Stimulated activated naive B cell treated with anti-CD40 and anti-IgM and Interleukin-4, amounts not matched to agents 10 μg/mL and 1 μg/mL and 100 μg/mL, for 72 hours (primary cell): Measurements from ENCODE around the gene ABCC5.
A peak's percentile ranks its signal among the peaks of the same experiment; 100 is the strongest.

Experiments
- ATAC-seq, 2 donors: fragments of 150-1000 bp; cut with Tn5 transposase; replicated peaks; 2 replicates each; pipeline ENCODE4 v1.10.0; 2021; ENCODE audit warnings: moderate library complexity in 1 of 2
- DNase-seq: peaks from one replicate; pipeline ENCODE4 v3.0.0; 2021
- H3K27ac Mint-ChIP-seq: one replicate; pipeline ENCODE4 v1.8.0; 2022; ENCODE audit warnings: mild to moderate bottlenecking, mixed read lengths
- H3K27me3 Mint-ChIP-seq, 2 donors: one replicate each; pipeline ENCODE4 v1.8.0; 2022; ENCODE audit warnings: mixed read lengths in 2 of 2
- H3K36me3 Mint-ChIP-seq, 2 donors: one replicate each; pipeline ENCODE4 v1.8.0; 2022; ENCODE audit warnings: mixed read lengths in 2 of 2, mild to moderate bottlenecking in 1 of 2
- H3K4me1 Mint-ChIP-seq, 2 donors: one replicate each; pipeline ENCODE4 v1.8.0; 2022; ENCODE audit warnings: mixed read lengths in 2 of 2, mild to moderate bottlenecking in 1 of 2
- H3K4me3 Mint-ChIP-seq, 2 donors: one replicate each; pipeline ENCODE4 v1.8.0; 2022; ENCODE audit warnings: mild to moderate bottlenecking in 2 of 2, mixed read lengths in 2 of 2, moderate library complexity in 1 of 2
- H3K9me3 Mint-ChIP-seq, 2 donors: one replicate each; pipeline ENCODE4 v1.8.0; 2022; ENCODE audit warnings: mixed read lengths in 2 of 2, mild to moderate bottlenecking in 1 of 2

Gene ABCC5

DNA sequence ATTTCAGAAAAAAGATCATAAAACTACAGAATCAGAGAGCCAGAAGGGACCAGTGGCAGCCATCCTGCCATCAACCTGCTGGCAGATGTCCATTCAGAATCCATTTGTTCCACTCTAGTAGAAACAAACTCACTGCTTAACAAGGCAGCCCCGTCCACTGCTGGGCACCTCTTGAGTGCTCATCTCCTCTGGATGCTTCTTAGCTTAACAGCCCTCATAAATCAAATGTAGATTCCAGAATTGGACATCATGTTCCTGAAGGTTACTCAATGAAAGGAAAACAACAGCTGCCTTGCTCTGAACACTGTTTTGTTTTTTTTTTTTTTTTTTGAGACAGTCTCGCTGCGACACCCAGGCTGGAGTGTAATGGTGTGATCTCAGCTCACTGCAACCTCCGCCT is 37.3 kb downstream of the ABCC5 start:
- no peak overlapping the region for H3K27ac Mint-ChIP-seq
- H3K4me3 Mint-ChIP-seq: no peak overlapping the region
- no peaks in the 10 kb centered on the region for H3K9me3 Mint-ChIP-seq
- DNase-seq: no peak
- H3K27me3 Mint-ChIP-seq: no peaks in the 10 kb centered on the region
- H3K36me3 Mint-ChIP-seq: peaks cover 22 to 49% of the 10 kb centered on the region in 2 donors
- H3K4me1 Mint-ChIP-seq: peaks cover 0 to 3% of the 10 kb centered on the region in 2 donors
- ATAC-seq: no peak

DNA sequence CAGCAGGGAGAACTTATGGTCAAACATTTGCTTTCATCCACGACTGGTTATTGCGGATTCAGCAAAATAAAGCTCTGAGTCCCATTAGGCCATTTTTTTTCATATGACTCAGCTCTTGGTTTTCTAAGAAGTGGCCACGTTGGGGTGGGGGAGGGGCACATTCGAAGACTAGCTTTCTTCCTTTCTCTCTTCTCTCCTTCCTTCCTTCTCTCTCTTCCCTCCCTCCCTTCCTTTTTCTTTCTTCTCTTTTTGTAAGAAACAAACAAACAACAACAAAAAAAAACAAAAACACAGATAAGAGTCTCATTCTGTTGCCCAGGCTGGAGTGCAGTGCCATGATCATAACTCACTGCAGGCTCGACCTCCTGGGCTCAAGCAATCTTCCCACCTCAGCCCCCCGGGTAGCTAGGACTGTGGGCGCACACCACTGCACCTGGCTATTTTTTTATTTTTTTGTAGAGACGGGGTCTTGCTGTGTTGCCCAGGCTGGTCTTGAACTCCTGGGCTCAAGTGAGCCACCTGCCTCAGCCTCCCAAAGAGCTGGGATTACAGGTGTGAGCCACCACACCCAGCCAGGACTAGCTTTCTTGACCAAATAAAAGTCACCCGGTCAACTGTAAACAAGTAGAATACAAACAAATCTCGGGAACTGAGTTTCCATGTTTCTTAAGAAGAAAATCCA is 41.6 kb downstream of the ABCC5 start:
- ATAC-seq (no peak), DNase-seq (no peak)
- H3K36me3 Mint-ChIP-seq: peaks cover 17 to 19% of the 10 kb centered on the region in 2 donors
- H3K27ac Mint-ChIP-seq: no peak overlapping the region
- H3K27me3 Mint-ChIP-seq: no peaks in the 10 kb centered on the region
- no peaks in the 10 kb centered on the region for H3K9me3 Mint-ChIP-seq
- no peak overlapping the region for H3K4me3 Mint-ChIP-seq
- H3K4me1 Mint-ChIP-seq: no peaks in the 10 kb centered on the region

DNA sequence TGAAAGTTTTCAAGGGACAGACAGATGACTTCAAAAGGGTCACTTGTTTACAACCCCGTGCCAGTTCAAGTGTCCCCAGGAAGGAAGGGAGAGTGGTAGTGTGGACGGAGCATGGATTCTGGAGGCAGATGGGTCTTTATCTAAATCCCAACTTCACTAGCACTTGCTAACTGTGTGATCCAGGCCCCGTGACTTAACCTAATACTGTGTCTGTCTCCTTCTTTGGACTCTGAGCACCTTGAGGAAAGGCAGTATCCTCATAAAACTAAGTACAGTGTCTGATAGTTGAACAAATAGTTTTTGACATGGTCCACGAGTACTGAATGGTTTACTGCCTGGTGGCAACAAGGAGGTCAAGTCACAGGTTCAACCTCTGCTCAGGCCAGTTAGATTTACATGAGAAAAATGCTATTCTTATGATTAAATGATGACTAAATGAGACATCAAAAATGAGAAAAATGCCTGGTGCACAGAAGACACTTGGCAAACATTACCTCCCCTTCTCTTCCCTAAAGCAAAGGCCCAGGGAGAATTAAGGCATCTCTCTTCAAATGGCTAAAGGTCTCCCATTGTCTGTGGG is 48.9 kb downstream of the ABCC5 start:
- Mint-ChIP-seq H3K9me3 (no peaks in the 10 kb centered on the region), H3K36me3 (peaks cover 26 to 29% of the 10 kb centered on the region in 2 donors), H3K27ac (no peak overlapping the region), H3K27me3 (no peaks in the 10 kb centered on the region), H3K4me3 (no peak overlapping the region), H3K4me1 (no peaks in the 10 kb centered on the region)
- ATAC-seq (no peak), DNase-seq (no peak)

DNA sequence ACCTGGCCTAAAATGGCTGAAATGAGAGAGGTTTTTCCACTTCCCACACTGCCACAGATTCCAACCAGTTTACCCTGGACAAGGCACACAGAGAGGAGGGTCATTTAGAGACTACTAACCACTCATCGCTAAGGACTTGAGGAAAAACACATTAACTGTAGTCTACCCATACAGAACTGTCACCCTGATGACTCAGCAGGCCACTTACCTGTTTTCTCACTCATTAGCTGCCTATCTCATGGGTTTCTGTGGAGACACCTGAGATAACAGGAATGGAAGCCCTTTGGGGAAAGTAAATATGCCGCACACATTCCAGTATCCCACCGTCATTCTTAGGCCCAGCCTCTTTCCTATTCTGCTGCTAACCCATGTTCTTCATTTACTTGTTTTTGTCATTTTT is 50.0 kb downstream of the ABCC5 start:
- H3K9me3 Mint-ChIP-seq: no peaks in the 10 kb centered on the region
- no peaks in the 10 kb centered on the region for H3K4me1 Mint-ChIP-seq
- no peak for ATAC-seq

DNA sequence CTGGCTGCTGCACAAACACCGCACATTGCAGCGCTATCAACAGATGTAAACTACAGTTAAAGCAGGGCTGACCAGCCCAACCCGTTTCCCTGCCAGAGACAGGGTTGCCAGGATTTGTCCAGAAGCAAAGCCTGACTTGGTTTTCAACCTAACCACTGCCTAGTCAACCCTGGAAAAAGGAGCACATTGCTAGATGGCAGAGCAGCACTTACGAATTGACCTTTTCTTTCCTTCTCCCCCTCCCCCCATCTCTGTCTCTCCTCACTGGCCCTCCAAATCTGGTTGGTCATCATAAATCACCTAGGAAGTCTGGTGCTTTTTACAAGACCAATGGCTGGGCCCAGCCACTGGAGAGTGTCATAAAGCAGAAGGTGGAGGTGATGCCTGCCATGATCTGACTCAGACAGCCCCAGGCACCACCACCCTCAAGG is 51.3 kb downstream of the ABCC5 start:
- DNase-seq: no peak
- H3K4me3 Mint-ChIP-seq: no peak overlapping the region
- H3K27ac Mint-ChIP-seq: no peak overlapping the region
- no peak for ATAC-seq
- H3K9me3 Mint-ChIP-seq: no peaks in the 10 kb centered on the region
- H3K4me1 Mint-ChIP-seq: no peaks in the 10 kb centered on the region
- H3K36me3 Mint-ChIP-seq: peaks cover 25 to 34% of the 10 kb centered on the region in 2 donors
- H3K27me3 Mint-ChIP-seq: no peaks in the 10 kb centered on the region

More for the DNA sequence above, 50.0 kb downstream of the ABCC5 start:
- H3K27me3 Mint-ChIP-seq: no peaks in the 10 kb centered on the region
- no peak for DNase-seq
- H3K27ac Mint-ChIP-seq: no peak overlapping the region
- no peak overlapping the region for H3K4me3 Mint-ChIP-seq
- peaks cover 28 to 32% of the 10 kb centered on the region in 2 donors for H3K36me3 Mint-ChIP-seq

DNA sequence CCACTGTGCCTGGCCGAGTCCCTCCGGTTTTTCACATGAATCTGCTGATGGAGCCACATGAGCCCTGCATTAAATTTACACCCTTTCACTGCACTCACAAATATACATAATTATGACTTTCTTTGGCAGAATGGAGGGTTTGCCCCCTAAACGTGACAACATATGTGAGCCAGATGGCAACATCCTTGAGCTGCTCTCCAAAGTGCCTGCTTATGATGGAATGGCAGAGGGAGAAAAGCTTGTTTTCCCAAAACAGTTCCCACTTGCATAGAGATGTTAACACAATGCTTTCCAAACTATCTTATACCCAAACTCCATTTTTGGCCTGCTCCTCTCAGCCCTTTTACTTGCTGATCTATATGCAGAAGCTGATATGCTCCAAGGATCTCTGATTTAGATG is 54.9 kb downstream of the ABCC5 start:
- ATAC-seq (no peak), DNase-seq (no peak)
- Mint-ChIP-seq H3K27ac (no peak overlapping the region), H3K4me3 (no peak overlapping the region), H3K9me3 (no peaks in the 10 kb centered on the region), H3K27me3 (no peaks in the 10 kb centered on the region), H3K4me1 (no peaks in the 10 kb centered on the region), H3K36me3 (peaks cover 28 to 44% of the 10 kb centered on the region in 2 donors)

DNA sequence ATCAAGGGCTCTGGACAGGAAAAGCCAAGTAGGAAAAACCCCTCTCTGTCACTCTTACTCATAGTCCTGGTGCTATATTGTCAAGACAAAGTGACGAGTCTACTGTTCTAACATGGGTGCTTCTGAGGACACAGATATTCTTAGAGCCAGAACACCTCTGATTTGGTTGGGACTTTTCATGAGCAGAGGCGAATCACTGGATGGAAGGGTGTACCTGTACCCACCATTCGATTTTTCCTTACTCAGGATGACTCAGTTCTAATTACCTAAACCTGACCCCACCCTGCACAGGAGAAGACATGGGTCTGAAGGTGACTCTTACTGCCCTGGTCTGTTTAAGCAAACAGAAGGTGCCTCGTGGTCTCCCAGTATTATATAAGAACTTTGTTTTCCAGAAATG is 58.5 kb downstream of the ABCC5 start:
- Mint-ChIP-seq H3K9me3 (no peaks in the 10 kb centered on the region), H3K27me3 (no peaks in the 10 kb centered on the region), H3K4me3 (no peak overlapping the region), H3K4me1 (no peaks in the 10 kb centered on the region), H3K27ac (no peak overlapping the region), H3K36me3 (peaks cover 21 to 26% of the 10 kb centered on the region in 2 donors)
- no peak for ATAC-seq
- no peak for DNase-seq

DNA sequence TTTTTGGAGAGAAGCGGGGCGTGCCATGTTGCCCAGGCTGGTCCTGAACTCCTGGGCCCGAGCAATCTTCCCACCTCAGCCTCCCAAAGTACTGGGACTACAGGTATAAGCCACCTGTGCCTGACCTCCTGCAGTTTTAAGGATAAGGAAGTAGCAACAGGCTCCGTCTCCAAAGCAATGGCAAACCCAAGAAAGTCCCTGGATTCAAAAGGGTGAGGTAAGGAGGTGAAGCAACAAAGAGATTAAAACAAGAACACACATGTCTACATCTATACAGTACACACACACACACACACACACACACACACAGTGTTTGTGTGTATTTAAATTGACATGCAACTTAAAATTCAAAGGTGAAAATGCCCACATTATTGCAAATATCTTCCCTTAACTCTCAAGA is 58.9 kb downstream of the ABCC5 start:
- peak overlapping the region; percentile 56 for H3K27ac Mint-ChIP-seq
- H3K4me3 Mint-ChIP-seq: no peak overlapping the region
- H3K9me3 Mint-ChIP-seq: no peaks in the 10 kb centered on the region
- H3K4me1 Mint-ChIP-seq: no peaks in the 10 kb centered on the region
- ATAC-seq (no peak), DNase-seq (no peak)
- H3K36me3 Mint-ChIP-seq: peaks cover 21 to 23% of the 10 kb centered on the region in 2 donors
- H3K27me3 Mint-ChIP-seq: no peaks in the 10 kb centered on the region

DNA sequence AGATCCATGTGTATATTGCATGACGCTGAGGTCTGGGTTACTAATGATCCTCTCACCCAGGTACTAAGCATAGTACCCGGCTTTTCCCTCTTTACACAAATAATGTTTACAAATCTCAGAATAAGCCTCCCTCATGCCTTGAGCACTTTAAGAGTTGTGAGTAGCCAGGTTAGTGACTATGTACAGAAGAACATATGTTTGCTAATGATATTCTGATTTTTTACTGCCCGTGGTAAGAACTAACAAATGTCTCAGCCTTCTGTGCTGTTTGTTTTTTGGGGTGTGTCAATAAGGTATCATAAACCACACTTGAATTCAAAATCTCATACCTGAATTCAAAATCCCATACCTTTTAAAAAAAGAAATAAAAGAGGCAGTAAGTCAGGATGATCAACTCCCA is 59.5 kb downstream of the ABCC5 start:
- DNase-seq: no peak
- no peak overlapping the region for H3K27ac Mint-ChIP-seq
- no peak overlapping the region for H3K4me3 Mint-ChIP-seq
- no peaks in the 10 kb centered on the region for H3K27me3 Mint-ChIP-seq
- ATAC-seq: no peak
- H3K36me3 Mint-ChIP-seq: peaks cover 19 to 22% of the 10 kb centered on the region in 2 donors
- H3K4me1 Mint-ChIP-seq: no peaks in the 10 kb centered on the region
- H3K9me3 Mint-ChIP-seq: no peaks in the 10 kb centered on the region

DNA sequence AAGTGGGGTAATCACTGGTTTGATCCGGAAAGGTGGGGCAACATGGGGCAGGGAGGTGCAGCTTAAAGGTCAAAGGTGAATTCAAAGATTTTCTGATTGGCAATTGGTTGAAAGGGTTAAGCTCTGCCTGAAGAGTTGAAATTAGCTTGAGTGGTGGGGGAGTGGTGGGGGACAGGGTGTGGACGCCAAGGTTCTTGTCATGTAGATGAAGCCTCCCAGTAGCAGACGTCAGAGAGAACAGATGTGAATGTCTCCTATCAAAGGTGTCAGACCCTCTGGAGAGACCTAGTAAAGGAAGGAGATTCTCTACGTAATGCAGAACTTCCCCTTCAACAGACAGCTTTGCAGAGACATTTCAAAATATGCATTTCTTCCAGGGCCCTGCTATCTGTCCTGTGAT is 62.8 kb downstream of the ABCC5 start:
- Mint-ChIP-seq H3K27me3 (no peaks in the 10 kb centered on the region), H3K4me3 (no peak overlapping the region), H3K36me3 (peaks cover 25 to 31% of the 10 kb centered on the region in 2 donors), H3K27ac (no peak overlapping the region), H3K4me1 (no peaks in the 10 kb centered on the region), H3K9me3 (no peaks in the 10 kb centered on the region)
- DNase-seq (no peak), ATAC-seq (no peak)

DNA sequence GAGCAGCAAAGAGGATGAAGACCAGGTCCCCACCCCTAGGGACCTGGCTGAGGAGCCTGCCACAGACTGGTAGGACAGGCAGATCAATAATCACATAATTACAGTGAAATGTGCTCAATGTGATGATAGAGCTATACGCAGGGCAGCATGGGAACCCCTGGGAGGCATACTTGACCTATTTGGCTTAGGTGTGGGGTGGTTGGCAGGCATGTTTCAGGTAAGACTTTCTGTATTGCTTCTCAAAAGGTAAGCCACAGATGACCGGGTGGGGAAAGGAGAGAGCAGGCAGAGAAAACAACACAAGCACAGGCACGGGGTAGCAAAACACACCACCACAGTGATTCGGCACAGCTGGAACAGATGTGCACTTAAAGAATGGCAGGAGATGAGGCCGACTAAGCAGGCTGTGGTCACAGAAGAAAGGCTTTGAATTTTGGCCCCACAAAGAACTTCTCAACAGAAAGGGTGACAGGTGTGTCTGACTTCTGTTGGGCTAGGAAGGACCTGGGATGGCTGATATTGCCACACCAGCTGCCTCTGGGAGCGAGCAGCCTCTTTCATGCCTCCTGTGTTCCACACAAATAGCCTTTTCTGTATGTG is 64.1 kb downstream of the ABCC5 start:
- no peak overlapping the region for H3K27ac Mint-ChIP-seq
- ATAC-seq: no peak
- no peaks in the 10 kb centered on the region for H3K4me1 Mint-ChIP-seq
- H3K9me3 Mint-ChIP-seq: no peaks in the 10 kb centered on the region
- no peaks in the 10 kb centered on the region for H3K27me3 Mint-ChIP-seq
- H3K4me3 Mint-ChIP-seq: no peak overlapping the region
- DNase-seq: no peak
- peaks cover 26 to 32% of the 10 kb centered on the region in 2 donors for H3K36me3 Mint-ChIP-seq

DNA sequence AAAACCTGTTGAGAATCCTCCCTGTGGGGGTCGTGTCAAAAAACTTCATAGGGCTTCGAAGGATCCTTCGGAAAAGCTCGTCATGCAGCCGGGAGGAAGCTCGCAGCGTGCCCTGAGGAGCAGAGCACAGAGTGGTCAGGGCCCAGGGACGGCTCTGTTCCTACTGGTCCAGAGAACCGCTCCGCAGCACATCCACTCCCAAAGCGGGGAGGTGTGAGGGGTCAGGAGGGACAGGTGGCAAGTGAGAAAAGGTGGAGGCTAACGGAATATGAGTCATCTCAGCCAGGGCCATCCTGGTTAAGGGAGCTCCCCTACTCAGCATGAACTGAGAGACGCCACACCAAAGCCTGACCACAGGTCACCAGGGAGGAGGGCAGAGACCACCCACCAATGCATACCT is 66.2 kb downstream of the ABCC5 start:
- Mint-ChIP-seq H3K4me3 (no peak overlapping the region), H3K27me3 (no peaks in the 10 kb centered on the region), H3K27ac (no peak overlapping the region), H3K9me3 (no peaks in the 10 kb centered on the region), H3K4me1 (no peaks in the 10 kb centered on the region), H3K36me3 (peaks cover 29 to 33% of the 10 kb centered on the region in 2 donors)
- DNase-seq (no peak), ATAC-seq (no peak)

DNA sequence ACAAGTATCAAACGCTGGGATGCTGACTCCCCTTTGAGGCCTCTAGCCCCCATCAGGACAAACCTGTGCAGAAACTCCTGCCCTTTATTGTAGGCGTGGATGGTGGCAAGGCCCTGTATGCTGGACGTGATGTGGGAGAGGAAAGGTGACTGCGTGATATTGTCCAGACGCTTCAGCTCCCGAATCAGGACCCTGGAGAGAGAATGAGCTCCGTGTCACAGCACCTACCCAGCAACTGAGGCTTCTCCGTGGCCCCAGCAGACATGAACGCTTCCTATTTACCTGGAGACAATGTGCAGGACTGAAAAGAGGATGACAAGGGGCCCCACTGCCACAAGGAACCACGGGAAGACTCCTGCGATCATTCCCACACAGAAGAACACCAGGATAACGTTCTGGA is 68.0 kb downstream of the ABCC5 start:
- peaks cover 34 to 37% of the 10 kb centered on the region in 2 donors for H3K36me3 Mint-ChIP-seq
- no peaks in the 10 kb centered on the region for H3K4me1 Mint-ChIP-seq
- no peaks in the 10 kb centered on the region for H3K9me3 Mint-ChIP-seq
- DNase-seq (no peak), ATAC-seq (no peak)
- no peaks in the 10 kb centered on the region for H3K27me3 Mint-ChIP-seq
- H3K27ac Mint-ChIP-seq: no peak overlapping the region
- no peak overlapping the region for H3K4me3 Mint-ChIP-seq

DNA sequence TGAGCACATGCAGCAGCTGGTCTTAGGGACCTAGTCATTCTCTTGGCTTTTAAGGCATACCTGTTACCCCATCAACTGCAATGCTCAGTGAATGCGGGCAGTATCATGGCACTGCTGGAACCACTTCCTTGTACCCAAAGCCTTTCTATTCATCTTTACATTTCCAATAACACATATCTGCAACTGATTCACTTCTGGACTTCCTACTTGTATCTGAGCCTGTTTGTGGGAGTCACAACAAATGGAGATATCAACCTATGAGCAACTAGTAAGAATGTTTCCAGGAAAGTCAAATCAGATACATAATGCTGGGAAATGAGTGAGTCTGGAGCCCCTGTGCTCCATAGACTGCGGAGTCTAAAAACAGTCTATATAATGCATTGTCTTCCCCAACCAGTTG is 71.6 kb downstream of the ABCC5 start:
- no peak overlapping the region for H3K27ac Mint-ChIP-seq
- H3K27me3 Mint-ChIP-seq: no peaks in the 10 kb centered on the region
- H3K36me3 Mint-ChIP-seq: peaks cover 21 to 33% of the 10 kb centered on the region in 2 donors
- ATAC-seq (no peak), DNase-seq (no peak)
- H3K9me3 Mint-ChIP-seq: no peaks in the 10 kb centered on the region
- no peak overlapping the region for H3K4me3 Mint-ChIP-seq
- no peaks in the 10 kb centered on the region for H3K4me1 Mint-ChIP-seq

DNA sequence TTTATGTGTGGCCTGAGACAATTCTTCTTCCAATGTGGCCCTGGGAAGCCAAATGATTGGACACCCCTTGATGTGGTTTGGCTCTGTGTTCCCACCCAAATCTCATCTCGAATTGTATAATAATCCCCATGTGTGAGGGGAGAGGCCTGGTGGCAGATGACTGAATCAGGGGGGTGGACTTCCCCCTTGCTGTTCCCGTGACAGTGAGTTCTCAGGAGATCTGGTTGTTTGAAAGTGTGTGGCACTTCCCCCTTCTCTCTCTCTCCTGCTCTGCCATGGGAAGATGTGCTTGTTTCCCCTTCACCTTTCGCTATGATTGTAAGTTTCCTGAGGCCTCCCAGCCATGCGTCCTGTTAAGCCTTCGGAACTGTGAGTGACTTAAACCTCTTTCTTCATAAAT is 72.9 kb downstream of the ABCC5 start:
- ATAC-seq: no peak
- Mint-ChIP-seq H3K4me3 (no peak overlapping the region), H3K27me3 (no peaks in the 10 kb centered on the region), H3K36me3 (peaks cover 19 to 32% of the 10 kb centered on the region in 2 donors), H3K4me1 (no peaks in the 10 kb centered on the region), H3K27ac (no peak overlapping the region), H3K9me3 (no peaks in the 10 kb centered on the region)
- no peak for DNase-seq
